Stimulated activated CD4-positive, alpha-beta T cell treated with anti-CD3 and anti-CD28 coated beads, Interleukin-15, amount 100 ng/mL, for 1 hour (primary cell): ENCODE measurements around the gene RIN3.

Experiments
- DNase-seq, 2 donors: peaks; one replicate each; pipeline ENCODE4 v3.0.0-alpha.2; 2020; ENCODE audit warnings: low read depth in 1 of 2, low spot score in 1 of 2

The RIN3 gene

GRCh38 chr14:92644970-92645515, 131.5 kb downstream of the RIN3 start:
- no peak for DNase-seq

- DNase-seq: no peak
Measured at GRCh38 chr14:92645841-92646478, 132.4 kb downstream of the RIN3 start.

DNA sequence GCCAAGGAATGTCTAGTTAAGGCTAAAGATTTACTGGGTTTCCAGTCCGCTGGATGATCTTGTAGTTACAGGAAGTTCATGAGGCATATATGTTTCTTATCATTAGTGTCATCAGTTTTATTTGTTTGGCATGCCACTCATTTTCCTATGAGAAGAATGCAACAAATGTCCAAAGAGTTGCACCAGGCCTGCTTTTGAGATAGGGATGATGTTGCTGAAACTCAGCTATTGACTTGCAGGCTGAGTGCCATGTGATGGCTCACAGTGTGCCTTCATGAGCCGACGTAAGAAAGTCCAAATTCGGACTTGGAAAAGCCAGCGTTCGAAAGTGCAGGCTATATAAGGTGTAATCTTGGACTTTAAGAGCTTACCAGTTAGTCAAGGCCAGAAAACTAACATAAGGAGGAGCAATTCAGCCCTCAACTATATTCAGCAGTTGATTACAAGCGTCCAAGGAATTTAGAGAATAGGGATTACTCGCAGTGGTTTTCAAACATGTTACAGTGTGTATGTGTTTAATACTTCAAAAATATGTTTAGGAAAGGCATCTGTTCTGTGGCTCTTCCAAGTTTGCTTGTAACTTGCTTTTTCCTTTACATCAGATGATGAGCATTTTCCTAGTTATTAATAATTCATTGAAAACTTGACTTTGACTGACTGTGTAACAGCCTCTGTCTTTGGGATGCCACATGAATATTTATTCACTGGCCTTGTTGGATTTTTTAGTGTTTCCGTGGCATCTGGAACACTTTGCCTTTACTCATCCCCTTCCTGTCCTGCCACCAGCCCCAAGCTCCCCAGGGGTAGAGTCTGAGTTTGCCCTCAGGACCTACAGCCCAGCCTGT, 133.6 kb downstream of the RIN3 start:
- DNase-seq: no peak

GRCh38 chr14:92647797-92648279, 134.3 kb downstream of the RIN3 start:
- DNase-seq: no peak

- DNase-seq: no peak
Measured at GRCh38 chr14:92649066-92649465, 135.5 kb downstream of the RIN3 start.

DNA sequence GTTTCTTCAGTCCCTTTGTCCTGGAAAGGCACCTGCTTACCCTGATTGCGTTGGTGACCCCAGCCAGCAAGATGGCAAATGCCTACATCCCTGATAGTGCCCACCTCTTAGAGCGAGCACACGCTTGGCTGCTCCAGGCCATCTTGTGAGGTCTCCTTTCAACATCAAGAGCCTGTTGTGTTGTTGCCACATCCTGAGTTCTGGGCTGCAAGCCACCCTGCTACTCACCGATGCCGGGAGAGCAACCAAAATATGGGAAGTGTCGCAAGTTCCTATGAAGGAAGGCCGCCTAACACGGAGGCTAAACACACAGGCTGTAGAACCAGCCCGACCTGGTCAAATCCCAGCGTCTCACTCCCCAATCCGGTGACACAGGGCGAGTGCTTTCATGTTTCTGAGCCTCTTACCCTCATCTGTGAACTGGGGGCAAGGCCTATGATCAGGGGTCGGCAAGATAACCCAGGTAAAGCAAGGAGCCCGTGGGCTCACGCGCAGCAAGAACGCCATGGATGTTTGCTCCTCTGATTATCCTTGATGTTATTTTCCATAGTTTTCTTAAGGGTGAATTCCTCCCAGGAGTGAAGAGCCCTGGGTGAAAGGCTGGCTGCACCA, 136.5 kb downstream of the RIN3 start:
- no peak for DNase-seq

DNA sequence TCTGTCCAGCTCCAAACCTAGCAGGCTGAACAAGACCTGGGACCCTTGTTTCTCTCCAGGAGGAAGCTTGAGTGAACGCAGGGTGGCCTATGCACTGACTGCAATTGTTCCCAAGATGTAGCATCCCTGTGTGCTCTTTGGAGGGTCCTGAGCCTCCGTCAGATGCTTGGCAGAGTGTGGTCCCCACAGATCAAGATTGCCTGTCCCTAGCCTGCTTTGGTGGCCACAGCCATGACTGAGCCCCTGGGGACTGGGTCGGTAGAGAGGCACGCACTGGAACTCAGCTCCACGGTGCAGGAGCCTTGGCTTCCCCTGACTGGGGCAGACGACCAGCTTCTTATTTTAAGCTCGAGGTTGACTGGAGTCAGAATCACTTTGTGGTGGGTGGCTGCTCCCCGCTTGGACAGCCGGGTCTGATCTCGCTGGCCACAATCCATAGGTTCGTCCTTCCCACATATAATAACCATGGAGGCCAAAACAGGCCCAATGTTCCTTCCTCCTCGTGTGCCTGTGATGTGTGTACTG, 137.1 kb downstream of the RIN3 start:
- DNase-seq: no peak

GRCh38 chr14:92651106-92651757, 137.7 kb downstream of the RIN3 start:
- DNase-seq: peak; percentile 54 to 60

DNA sequence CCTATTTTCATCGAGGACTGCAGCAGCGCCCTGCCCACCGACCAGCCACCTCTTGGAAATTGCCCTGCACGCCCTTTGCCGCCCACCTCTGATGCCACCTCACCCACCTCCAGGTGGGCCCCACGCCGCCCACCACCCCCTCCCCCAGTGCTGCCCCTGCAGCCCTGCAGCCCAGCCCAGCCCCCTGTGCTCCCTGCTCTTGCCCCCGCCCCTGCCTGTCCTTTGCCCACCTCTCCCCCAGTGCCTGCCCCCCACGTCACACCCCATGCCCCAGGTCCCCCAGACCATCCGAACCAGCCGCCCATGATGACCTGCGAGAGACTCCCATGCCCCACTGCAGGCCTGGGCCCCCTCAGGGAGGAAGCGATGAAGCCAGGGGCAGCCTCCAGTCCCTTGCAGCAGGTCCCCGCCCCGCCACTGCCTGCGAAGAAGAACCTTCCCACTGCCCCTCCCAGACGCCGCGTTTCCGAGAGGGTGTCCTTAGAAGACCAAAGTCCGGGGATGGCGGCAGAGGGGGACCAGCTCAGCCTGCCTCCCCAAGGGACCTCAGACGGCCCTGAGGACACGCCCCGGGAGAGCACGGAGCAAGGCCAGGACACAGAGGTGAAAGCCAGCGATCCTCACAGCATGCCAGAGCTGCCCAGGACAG, 138.3 kb downstream of the RIN3 start:
- DNase-seq: no peak

- no peak for DNase-seq
Measured at GRCh38 chr14:92652413-92653151, 139.0 kb downstream of the RIN3 start.

DNA sequence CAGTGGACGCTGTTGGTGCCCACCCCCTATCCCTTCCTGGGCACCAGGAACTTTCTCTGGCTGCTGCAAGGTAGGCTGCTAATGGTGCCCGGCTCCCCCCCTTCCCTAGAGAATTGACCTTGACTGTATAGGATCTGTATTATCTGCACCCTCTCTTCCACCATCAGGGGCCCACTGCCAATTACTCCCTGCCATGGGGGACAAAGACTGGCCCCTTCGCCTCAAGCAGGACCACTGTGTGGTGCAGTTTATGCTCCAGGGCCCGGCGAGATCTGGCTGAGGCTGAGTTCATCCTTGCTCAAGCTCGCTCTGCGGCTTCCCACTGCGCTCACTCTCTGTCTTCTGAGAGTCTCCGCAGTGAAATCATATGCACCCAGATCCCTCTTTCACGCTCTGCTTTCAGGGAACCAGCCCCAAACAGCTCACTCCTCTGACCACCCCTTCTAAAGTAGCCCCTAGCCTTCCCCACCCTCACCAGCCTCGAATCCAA, 139.6 kb downstream of the RIN3 start:
- no peak for DNase-seq

DNA sequence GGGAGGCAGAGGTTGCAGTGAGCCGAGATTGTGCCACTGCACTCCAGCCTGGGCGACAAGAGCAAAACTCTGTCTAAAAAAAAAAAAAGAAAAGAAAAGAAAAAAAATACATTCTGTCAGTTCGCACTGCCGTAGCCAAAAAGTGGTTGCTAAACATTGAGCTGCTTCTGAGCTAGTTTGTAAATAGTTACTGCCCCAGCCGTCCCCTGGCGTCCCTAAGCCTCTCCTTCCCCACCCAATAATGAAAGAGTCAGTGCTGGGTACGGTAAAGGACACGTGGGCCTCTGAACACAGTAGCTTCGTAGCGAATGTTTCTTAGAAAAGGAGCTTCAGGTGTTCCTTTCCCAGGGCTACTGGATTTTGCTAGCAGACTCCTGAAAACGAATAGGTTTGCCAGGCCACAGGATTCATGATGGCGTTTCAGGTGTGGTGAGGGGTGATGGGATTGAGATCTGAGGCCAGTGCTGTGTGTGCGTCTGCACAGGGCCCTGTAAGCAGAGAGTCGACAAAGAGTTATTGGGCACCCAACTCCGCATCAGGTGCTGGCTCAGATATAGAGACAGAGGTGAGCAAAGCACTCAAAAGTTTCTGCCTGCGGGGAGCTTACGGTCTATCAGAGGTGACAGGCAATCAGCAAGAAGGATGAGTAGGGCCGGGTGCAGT, 140.8 kb downstream of the RIN3 start:
- no peak for DNase-seq

DNA sequence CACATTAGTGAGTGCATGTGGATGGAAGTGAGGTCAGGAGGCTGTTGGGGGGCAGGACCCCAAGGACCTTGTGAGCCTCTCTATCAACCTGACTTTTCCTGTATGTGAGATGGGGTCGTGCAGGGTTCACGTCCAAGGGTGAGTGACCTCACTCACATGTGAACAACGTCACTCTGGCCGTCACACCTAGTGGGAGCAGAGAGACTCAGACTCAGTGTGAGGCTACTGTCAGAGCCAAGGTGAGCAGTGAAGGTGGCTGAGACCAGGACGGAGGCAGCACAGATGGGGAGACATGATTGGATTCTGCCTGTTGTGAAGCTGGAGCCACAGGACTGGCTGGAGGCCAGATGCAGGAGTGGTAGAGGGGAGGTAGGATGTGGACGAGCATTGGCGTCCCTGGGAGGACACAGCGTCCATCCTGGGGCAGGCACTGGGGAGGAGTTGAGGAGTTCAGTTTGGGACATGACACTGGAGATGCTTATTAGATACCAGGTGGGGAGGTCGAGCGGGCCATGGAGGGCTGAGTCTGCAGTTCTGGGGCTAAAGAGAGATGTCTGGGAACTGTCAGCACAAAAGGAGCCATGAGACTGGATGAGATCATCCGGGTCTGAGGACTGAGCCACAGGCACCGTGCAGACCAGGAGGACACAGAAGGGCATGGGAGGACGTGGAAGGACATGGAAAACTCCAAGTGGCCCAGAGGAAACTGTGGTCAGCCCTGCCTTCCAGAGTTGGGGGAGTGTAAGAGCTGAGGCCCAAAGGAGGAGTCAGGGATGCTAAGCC, 142.0 kb downstream of the RIN3 start:
- DNase-seq: no peak

DNA sequence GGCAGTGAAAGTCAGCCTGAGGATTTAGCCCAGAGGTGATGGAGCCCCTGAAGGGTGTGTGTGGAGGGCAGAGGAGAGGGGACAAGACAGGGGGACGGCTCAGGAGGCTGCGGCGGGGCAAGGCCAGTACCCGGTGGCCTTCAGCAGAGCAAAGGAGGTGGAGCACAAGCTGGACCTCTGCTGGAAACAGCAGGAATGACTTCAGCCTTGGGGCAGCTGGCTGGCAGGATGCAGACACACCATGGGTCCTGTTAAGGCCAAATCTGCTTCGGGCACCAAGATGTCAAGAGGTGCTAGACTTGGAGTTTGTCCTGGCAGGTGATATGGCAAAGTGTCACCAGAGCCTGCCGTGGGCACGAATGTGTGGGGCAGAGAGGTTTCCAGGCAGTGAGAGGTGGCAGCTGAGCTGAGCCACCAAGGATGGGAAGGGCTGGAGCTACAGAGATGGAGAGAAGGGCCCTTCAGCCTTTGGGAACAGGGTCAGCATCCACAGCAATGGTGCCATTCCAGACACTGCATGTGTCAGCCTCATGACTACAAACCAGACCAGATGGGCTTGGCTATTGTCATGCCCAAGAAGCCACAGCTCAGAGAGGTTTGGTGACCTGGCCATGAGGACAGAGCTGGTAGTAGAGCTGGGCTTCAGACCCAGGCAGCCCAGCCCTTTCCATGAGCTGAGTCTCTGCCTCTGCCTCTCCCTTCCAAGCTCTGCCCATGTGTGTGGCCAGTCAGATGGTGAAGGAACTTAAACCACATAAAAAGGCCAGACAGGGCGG, 142.9 kb downstream of the RIN3 start:
- no peak for DNase-seq

DNA sequence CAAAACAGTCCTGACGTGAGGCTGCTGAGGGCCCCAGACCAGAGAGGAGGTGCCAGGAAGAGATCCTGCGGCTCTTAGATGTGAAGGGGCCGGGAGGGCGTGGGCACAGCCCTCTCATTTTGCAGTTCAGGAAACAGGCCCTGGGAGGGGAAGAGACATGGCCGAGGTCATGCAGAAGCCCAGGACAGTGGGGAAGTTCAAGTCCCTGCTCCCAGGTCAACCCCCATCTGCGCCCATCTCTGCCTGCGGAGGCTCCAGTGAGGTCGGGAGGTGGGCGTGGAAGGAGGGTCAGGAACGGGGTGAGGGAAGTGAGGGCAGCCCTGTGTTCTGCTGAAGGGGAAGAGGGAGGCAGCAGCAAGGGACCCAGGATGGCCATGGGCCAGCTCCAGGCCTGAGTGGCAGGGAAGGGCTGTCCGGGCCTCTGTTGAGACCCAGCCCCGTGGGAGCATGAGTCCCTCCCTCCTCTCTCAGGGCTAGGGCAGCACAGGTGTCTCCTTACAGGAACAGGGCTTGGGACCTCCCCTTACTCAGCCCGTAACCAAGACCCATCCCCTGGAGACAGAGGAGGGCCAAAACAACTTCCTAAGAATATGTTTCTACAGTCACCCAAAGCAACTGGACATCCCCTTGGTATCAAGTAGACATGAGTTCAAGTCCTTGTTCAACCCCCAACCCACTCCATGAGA, 144.0 kb downstream of the RIN3 start:
- DNase-seq: no peak

DNA sequence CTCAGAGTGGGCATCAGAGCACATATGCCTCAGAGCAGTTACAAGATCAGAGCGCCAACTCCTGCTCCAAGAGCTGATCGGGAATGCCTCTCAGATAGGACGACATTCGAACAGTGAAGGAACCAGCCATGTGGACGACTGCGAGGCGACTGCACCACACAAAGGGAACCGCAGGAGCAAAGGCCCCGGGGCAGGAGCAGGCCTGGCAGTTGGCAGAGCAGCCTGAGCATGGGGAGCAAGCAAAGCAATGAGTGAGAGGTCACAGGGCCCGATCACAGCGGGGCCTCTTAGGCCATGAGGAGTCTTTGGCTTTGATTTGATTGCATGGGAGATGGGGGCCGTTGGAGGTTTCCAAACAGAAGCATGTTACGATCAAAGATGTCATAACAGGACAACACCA, 144.6 kb downstream of the RIN3 start:
- no peak for DNase-seq

GRCh38 chr14:92658684-92659083, 145.1 kb downstream of the RIN3 start:
- no peak for DNase-seq
